ENCODE results near the gene CNTNAP1. TPM values are rescaled to one million over a fixed set of nuclear protein-coding genes. Genes with fewer than 3 reads are reported as not detected.
"Not testable (repeated sequence)": the region's sequence is repeated elsewhere in the genome, so short reads cannot be mapped to it uniquely, and the experiment has no call there.

The CNTNAP1 gene
- total and polyA plus RNA-seq, 5 donors from 2014 or later: 0.94 to 54.9 (median 1.7) TPM

GRCh38 chr17:42653179-42654124, 28.9 kb upstream of the CNTNAP1 start:
- Histone ChIP-seq H3K27ac (ENCODE audit: insufficient read depth, low read length, poor library complexity, severe bottlenecking) (no peak overlapping the region), H3K27me3 (ENCODE audit: control insufficient read depth, insufficient read depth, low read length) (no peaks in the 10 kb centered on the region), H3K4me1 (ENCODE audit: control insufficient read depth, insufficient read depth, low read length, poor library complexity, severe bottlenecking) (peaks cover under 1% of the 10 kb centered on the region), H3K4me3 (ENCODE audit: low read depth, low read length) (no peak overlapping the region), H3K36me3 (ENCODE audit: control insufficient read depth, insufficient read depth, low read length) (no peaks in the 10 kb centered on the region), H3K9me3 (ENCODE audit: control insufficient read depth in 2 of 2, low read length in 2 of 2) (no peaks in the 10 kb centered on the region)
- Mint-ChIP-seq H3K9me3 (peaks cover 0 to 2% (median 0%) of the 10 kb centered on the region in 7 donors), H3K4me3 (peak overlapping the region in 2 of 4 donors; percentile 28 to 38), H3K27ac (no peak overlapping the region), H3K4me1 (peaks cover 5 to 25% (median 8%) of the 10 kb centered on the region in 4 donors), H3K27me3 (peaks cover 22% of the 10 kb centered on the region), H3K36me3 (no peaks in the 10 kb centered on the region)
- no peak for DNase-seq
- ATAC-seq (ENCODE audit: low read depth in 2 of 2): no peak

- H3K36me3 Mint-ChIP-seq: no peaks in the 10 kb centered on the region
- peaks cover 26% of the 10 kb centered on the region for H3K27me3 Mint-ChIP-seq
- ATAC-seq (ENCODE audit: low read depth in 2 of 2) (no peak), DNase-seq (no peak)
- Histone ChIP-seq H3K4me3 (ENCODE audit: low read depth, low read length) (no peak overlapping the region), H3K27me3 (ENCODE audit: control insufficient read depth, insufficient read depth, low read length) (no peaks in the 10 kb centered on the region), H3K4me1 (ENCODE audit: control insufficient read depth, insufficient read depth, low read length, poor library complexity, severe bottlenecking) (peaks cover 15% of the 10 kb centered on the region), H3K27ac (ENCODE audit: insufficient read depth, low read length, poor library complexity, severe bottlenecking) (no peak overlapping the region), H3K36me3 (ENCODE audit: control insufficient read depth, insufficient read depth, low read length) (no peaks in the 10 kb centered on the region), H3K9me3 (ENCODE audit: control insufficient read depth in 2 of 2, low read length in 2 of 2) (no peaks in the 10 kb centered on the region)
- H3K27ac Mint-ChIP-seq: peak overlapping the region in 1 of 3 donors; percentile 94
- peaks cover 0 to 2% (median 0%) of the 10 kb centered on the region in 7 donors for H3K9me3 Mint-ChIP-seq
- H3K4me1 Mint-ChIP-seq: peaks cover 5 to 34% (median 18%) of the 10 kb centered on the region in 4 donors
- H3K4me3 Mint-ChIP-seq: peak overlapping the region in 2 of 4 donors; percentile 46 to 89
Observed at GRCh38 chr17:42655528-42655927, 26.8 kb upstream of the CNTNAP1 start.

- Histone ChIP-seq H3K36me3 (ENCODE audit: control insufficient read depth, insufficient read depth, low read length) (no peaks in the 10 kb centered on the region), H3K27ac (ENCODE audit: insufficient read depth, low read length, poor library complexity, severe bottlenecking) (no peak overlapping the region), H3K27me3 (ENCODE audit: control insufficient read depth, insufficient read depth, low read length) (no peaks in the 10 kb centered on the region), H3K4me3 (ENCODE audit: low read depth, low read length) (peak overlapping the region; percentile 76), H3K9me3 (ENCODE audit: control insufficient read depth in 2 of 2, low read length in 2 of 2) (no peaks in the 10 kb centered on the region), H3K4me1 (ENCODE audit: control insufficient read depth, insufficient read depth, low read length, poor library complexity, severe bottlenecking) (peaks cover 15% of the 10 kb centered on the region)
- Mint-ChIP-seq H3K9me3 (no peaks in the 10 kb centered on the region), H3K27ac (no peak overlapping the region), H3K27me3 (peaks cover 19% of the 10 kb centered on the region), H3K4me3 (peak overlapping the region; percentile 89 to 93 (median 91)), H3K4me1 (peaks cover 5 to 28% (median 19%) of the 10 kb centered on the region in 4 donors), H3K36me3 (peaks cover 2% of the 10 kb centered on the region)
- no peak for DNase-seq
- ATAC-seq (ENCODE audit: low read depth in 2 of 2): no peak
Observed at GRCh38 chr17:42657824-42658588, 24.3 kb upstream of the CNTNAP1 start.

- H3K4me3 ChIP-seq (ENCODE audit: low read depth, low read length): peak within 1 kb of the TSS; percentile 76
- peaks cover 5 to 24% (median 17%) of the 10 kb centered on the region in 4 donors for H3K4me1 Mint-ChIP-seq
Observed at GRCh38 chr17:42659079-42659931, 23.0 kb upstream of the CNTNAP1 start, which contains the start of gene TUBG2. TSS of gene TUBG2 (plus strand) at chr17:42659284. CDS start at chr17:42659504, 220 bp downstream.

GRCh38 chr17:42659932-42660274, 22.4 kb upstream of the CNTNAP1 start:
- Mint-ChIP-seq H3K4me1 (peaks cover 5 to 24% (median 17%) of the 10 kb centered on the region in 4 donors), H3K27ac (peak overlapping the region in 1 of 3 donors; percentile 91), H3K36me3 (peaks cover 10% of the 10 kb centered on the region), H3K4me3 (peak overlapping the region; percentile 23 to 92 (median 90))
- H3K27me3 Mint-ChIP-seq; H3K9me3 ChIP-seq (ENCODE audit: control insufficient read depth in 2 of 2, low read length in 2 of 2); H3K4me3 ChIP-seq (ENCODE audit: low read depth, low read length); H3K36me3 ChIP-seq (ENCODE audit: control insufficient read depth, insufficient read depth, low read length); DNase-seq; ATAC-seq (ENCODE audit: low read depth in 2 of 2); H3K27me3 ChIP-seq (ENCODE audit: control insufficient read depth, insufficient read depth, low read length); H3K9me3 Mint-ChIP-seq; H3K27ac ChIP-seq (ENCODE audit: insufficient read depth, low read length, poor library complexity, severe bottlenecking): not testable (repeated sequence)
- peaks cover 15% of the 10 kb centered on the region for H3K4me1 ChIP-seq (ENCODE audit: control insufficient read depth, insufficient read depth, low read length, poor library complexity, severe bottlenecking)

More at GRCh38 chr17:42659079-42659931, 23.0 kb upstream of the CNTNAP1 start, which contains the start of gene TUBG2:
- Histone ChIP-seq H3K4me1 (ENCODE audit: control insufficient read depth, insufficient read depth, low read length, poor library complexity, severe bottlenecking) (peaks cover 15% of the 10 kb centered on the region), H3K36me3 (ENCODE audit: control insufficient read depth, insufficient read depth, low read length) (no peaks in the 10 kb centered on the region), H3K27me3 (ENCODE audit: control insufficient read depth, insufficient read depth, low read length) (no peaks in the 10 kb centered on the region), H3K9me3 (ENCODE audit: control insufficient read depth in 2 of 2, low read length in 2 of 2) (no peaks in the 10 kb centered on the region), H3K27ac (ENCODE audit: insufficient read depth, low read length, poor library complexity, severe bottlenecking) (no peak within 1 kb of the TSS)
- peak within 1 kb of the TSS; percentile 89 to 93 (median 91) for H3K4me3 Mint-ChIP-seq
- no peaks in the 10 kb centered on the region for H3K9me3 Mint-ChIP-seq
- DNase-seq (peak; percentile 43 to 61 (median 58)), ATAC-seq (ENCODE audit: low read depth in 2 of 2) (peak; percentile 63 to 71)
- H3K36me3 Mint-ChIP-seq: peaks cover 8% of the 10 kb centered on the region
- peaks cover 14% of the 10 kb centered on the region for H3K27me3 Mint-ChIP-seq
- H3K27ac Mint-ChIP-seq: peak within 1 kb of the TSS in 2 of 3 donors; percentile 89 to 91

- Mint-ChIP-seq H3K9me3 (no peaks in the 10 kb centered on the region), H3K27ac (no peak overlapping the region), H3K27me3 (peaks cover 7% of the 10 kb centered on the region), H3K4me3 (peak overlapping the region in 3 of 4 donors; percentile 23 to 58 (median 54)), H3K4me1 (peaks cover 3 to 24% (median 12%) of the 10 kb centered on the region in 4 donors), H3K36me3 (peaks cover 16% of the 10 kb centered on the region)
- H3K9me3 ChIP-seq (ENCODE audit: control insufficient read depth in 2 of 2, low read length in 2 of 2): no peaks in the 10 kb centered on the region
- no peak overlapping the region for H3K27ac ChIP-seq (ENCODE audit: insufficient read depth, low read length, poor library complexity, severe bottlenecking)
- no peak for DNase-seq
- H3K27me3 ChIP-seq (ENCODE audit: control insufficient read depth, insufficient read depth, low read length): no peaks in the 10 kb centered on the region
- no peak overlapping the region for H3K4me3 ChIP-seq (ENCODE audit: low read depth, low read length)
- no peaks in the 10 kb centered on the region for H3K36me3 ChIP-seq (ENCODE audit: control insufficient read depth, insufficient read depth, low read length)
- H3K4me1 ChIP-seq (ENCODE audit: control insufficient read depth, insufficient read depth, low read length, poor library complexity, severe bottlenecking): peaks cover 15% of the 10 kb centered on the region
- ATAC-seq (ENCODE audit: low read depth in 2 of 2): no peak
Observed at GRCh38 chr17:42660692-42661345, 21.5 kb upstream of the CNTNAP1 start.

Measured in CD4-positive, CD25-positive, alpha-beta regulatory T cell (primary cell).